GM21576 (cell line): Measurements from ENCODE around the gene TMEM260.
"Not testable (repeated sequence)": the region's sequence is repeated elsewhere in the genome, so short reads cannot be mapped to it uniquely, and the experiment has no call there.

Experiments used
- ATAC-seq: cut with Tn5 transposase; IDR thresholded peaks from one replicate; pipeline ENCODE4 v1.9.1; 2021; ENCODE audit warnings: mild to moderate bottlenecking, moderate library complexity; ENCODE audit not compliant: unreplicated experiment

TMEM260 gene

GRCh38 chr14:56666716-56667115, 87.1 kb downstream of the TMEM260 start:
- no peak for ATAC-seq

- not testable (repeated sequence) for ATAC-seq
Measured at GRCh38 chr14:56667290-56667689, 87.7 kb downstream of the TMEM260 start.

- ATAC-seq: no peak
Measured at GRCh38 chr14:56676042-56676441, 96.4 kb downstream of the TMEM260 start.

- ATAC-seq: no peak
Measured at GRCh38 chr14:56678838-56679237, 99.2 kb downstream of the TMEM260 start.

GRCh38 chr14:56686416-56686815, 106.8 kb downstream of the TMEM260 start:
- no peak for ATAC-seq

GRCh38 chr14:56687123-56687522, 107.5 kb downstream of the TMEM260 start:
- no peak for ATAC-seq

GRCh38 chr14:56694609-56695008, 115.0 kb downstream of the TMEM260 start:
- no peak for ATAC-seq

GRCh38 chr14:56695216-56695615, 115.6 kb downstream of the TMEM260 start:
- not testable (repeated sequence) for ATAC-seq
